Hepatocyte (in vitro differentiated cells): ENCODE results near the gene PDE4B. TPM values are rescaled to one million over a fixed set of nuclear protein-coding genes. Genes with fewer than 3 reads are reported as not detected.
"Not testable (repeated sequence)": the region's sequence is repeated elsewhere in the genome, so short reads cannot be mapped to it uniquely, and the experiment has no call there.

Source experiments
- DNase-seq: peaks from one replicate; pipeline ENCODE4 v3.0.0-alpha.2; 2016; ENCODE audit warnings: low spot score
- H2AFZ ChIP-seq: fragments of 200-600 bp; sonication (generic); 2 replicates; pipeline ENCODE4 v1.6.0; 2016; ENCODE audit warnings: antibody characterized with exemption, mild to moderate bottlenecking
- H3K27ac ChIP-seq: fragments of 200-600 bp; sonication (generic); 2 replicates; pipeline ENCODE4 v1.5.1; 2016; ENCODE audit warnings: mild to moderate bottlenecking
- H3K27me3 ChIP-seq: fragments of 200-600 bp; sonication (generic); 2 replicates; pipeline ENCODE4 v1.6.1; 2016
- H3K36me3 ChIP-seq: fragments of 200-600 bp; sonication (generic); replicated peaks from 2 replicates; pipeline ENCODE4 v1.5.1; 2016; ENCODE audit warnings: low read depth; ENCODE audit not compliant: insufficient read depth
- H3K4me1 ChIP-seq: fragments of 200-600 bp; sonication (generic); 2 replicates; pipeline ENCODE4 v1.5.1; 2016; ENCODE audit warnings: mild to moderate bottlenecking, moderate library complexity; ENCODE audit not compliant: insufficient read depth
- H3K4me2 ChIP-seq: fragments of 200-600 bp; sonication (generic); 2 replicates; pipeline ENCODE4 v1.6.0; 2016
- H3K4me3 ChIP-seq: fragments of 200-600 bp; sonication (generic); 2 replicates; pipeline ENCODE4 v1.5.1; 2016; ENCODE audit warnings: mild to moderate bottlenecking
- H3K79me2 ChIP-seq: fragments of 200-600 bp; sonication (generic); 2 replicates; pipeline ENCODE4 v1.6.0; 2017; ENCODE audit warnings: mild to moderate bottlenecking
- H3K9me2 ChIP-seq: fragments of 200-600 bp; sonication (generic); replicated peaks from 2 replicates; pipeline ENCODE4 v1.6.0; 2017; ENCODE audit warnings: mild to moderate bottlenecking; ENCODE audit not compliant: insufficient read depth
- H3K9me3 ChIP-seq: fragments of 200-600 bp; sonication (generic); 2 replicates; pipeline ENCODE4 v1.5.1; 2016; ENCODE audit warnings: low read depth, mild to moderate bottlenecking
- H4K20me1 ChIP-seq: fragments of 200-600 bp; sonication (generic); 2 replicates; pipeline ENCODE4 v1.6.0; 2016; ENCODE audit warnings: mild to moderate bottlenecking; ENCODE audit not compliant: insufficient read depth, poor library complexity, severe bottlenecking
- EZH2 ChIP-seq: fragments of 200-600 bp; sonication (generic); IDR thresholded peaks from 2 replicates; pipeline ENCODE4 v1.6.1; 2016; ENCODE audit warnings: antibody characterized with exemption, mild to moderate bottlenecking, borderline replicate concordance
- EZH2phosphoT487 ChIP-seq: fragments of 200-600 bp; sonication (generic); IDR thresholded peaks from one replicate; pipeline ENCODE4 v1.6.1; 2018; ENCODE audit warnings: antibody characterized with exemption, mild to moderate bottlenecking, low read depth, moderate library complexity; ENCODE audit not compliant: unreplicated experiment, severe bottlenecking
- WGBS: methylation state at CpG from one replicate; pipeline ENCODE4 v1.1.6; 2016; ENCODE audit warnings: low lambda C conversion rate; ENCODE audit errors: missing lambda C conversion rate; 5-methylcytosine and 5-hydroxymethylcytosine counted together
- polyA plus RNA-seq: library from polyadenylated mRNA; unstranded; fragments of >200 nt; fragmentation: Nextera tagmentation; extraction: Ambion mirVana; gene quantifications from 2 replicates; pipeline ENCODE4 v1.2.1, GENCODE V29; 2016
- total RNA-seq: library from RNA; depleted of rRNA; stranded (reverse); fragments of >200 nt; gene quantifications from 2 replicates; pipeline ENCODE4 v1.2.3, GENCODE V29; 2014
- TF ChIP-seq, protein P1 (sequence below): fragments of 200-600 bp; sonication (generic); IDR thresholded peaks from 2 replicates; pipeline ENCODE4 v1.5.1; 2016; ENCODE audit warnings: antibody characterized with exemption, mild to moderate bottlenecking; ENCODE audit not compliant: poor library complexity

Gene PDE4B
- total and polyA plus RNA-seq, 2 experiments from 2014 or later = 1.8 to 3.4 TPM

DNA sequence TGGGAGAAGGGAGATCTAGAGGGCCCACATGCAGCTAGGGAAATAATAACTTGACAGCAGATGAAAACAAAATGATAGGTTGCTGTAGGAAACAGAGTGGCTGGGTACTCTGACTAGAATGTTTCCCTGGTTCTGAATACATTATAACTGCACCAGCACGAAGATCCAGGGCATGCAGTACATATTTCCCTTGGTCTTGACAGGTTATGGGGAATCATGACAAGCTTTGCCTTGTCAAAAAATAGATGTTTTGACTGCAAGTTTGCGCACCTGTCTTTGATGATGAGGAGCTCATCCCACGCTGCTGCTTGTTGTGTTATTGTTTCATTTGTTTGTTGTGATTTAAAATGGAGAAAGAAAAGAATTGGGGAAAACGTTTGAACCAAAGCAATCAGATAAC is 292.9 kb downstream of the PDE4B start:
- Histone ChIP-seq H3K4me1 (no peaks in the 10 kb centered on the region), H3K4me3 (no peak overlapping the region), H3K9me2 (no peaks in the 10 kb centered on the region), H3K79me2 (no peaks in the 10 kb centered on the region), H3K9me3 (no peaks in the 10 kb centered on the region), H3K27me3 (no peaks in the 10 kb centered on the region), H2AFZ (no peak overlapping the region), H3K27ac (no peak overlapping the region), H4K20me1 (no peaks in the 10 kb centered on the region), H3K4me2 (no peak overlapping the region), H3K36me3 (no peaks in the 10 kb centered on the region)
- no peak for DNase-seq
- 76% methylated on average over 4 of the region's 4 CpGs for WGBS
- no peak for TF ChIP-seq EZH2phosphoT487
- TF ChIP-seq, protein P1, sequence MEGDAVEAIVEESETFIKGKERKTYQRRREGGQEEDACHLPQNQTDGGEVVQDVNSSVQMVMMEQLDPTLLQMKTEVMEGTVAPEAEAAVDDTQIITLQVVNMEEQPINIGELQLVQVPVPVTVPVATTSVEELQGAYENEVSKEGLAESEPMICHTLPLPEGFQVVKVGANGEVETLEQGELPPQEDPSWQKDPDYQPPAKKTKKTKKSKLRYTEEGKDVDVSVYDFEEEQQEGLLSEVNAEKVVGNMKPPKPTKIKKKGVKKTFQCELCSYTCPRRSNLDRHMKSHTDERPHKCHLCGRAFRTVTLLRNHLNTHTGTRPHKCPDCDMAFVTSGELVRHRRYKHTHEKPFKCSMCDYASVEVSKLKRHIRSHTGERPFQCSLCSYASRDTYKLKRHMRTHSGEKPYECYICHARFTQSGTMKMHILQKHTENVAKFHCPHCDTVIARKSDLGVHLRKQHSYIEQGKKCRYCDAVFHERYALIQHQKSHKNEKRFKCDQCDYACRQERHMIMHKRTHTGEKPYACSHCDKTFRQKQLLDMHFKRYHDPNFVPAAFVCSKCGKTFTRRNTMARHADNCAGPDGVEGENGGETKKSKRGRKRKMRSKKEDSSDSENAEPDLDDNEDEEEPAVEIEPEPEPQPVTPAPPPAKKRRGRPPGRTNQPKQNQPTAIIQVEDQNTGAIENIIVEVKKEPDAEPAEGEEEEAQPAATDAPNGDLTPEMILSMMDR = no peak
- TF ChIP-seq EZH2 = no peak

DNA sequence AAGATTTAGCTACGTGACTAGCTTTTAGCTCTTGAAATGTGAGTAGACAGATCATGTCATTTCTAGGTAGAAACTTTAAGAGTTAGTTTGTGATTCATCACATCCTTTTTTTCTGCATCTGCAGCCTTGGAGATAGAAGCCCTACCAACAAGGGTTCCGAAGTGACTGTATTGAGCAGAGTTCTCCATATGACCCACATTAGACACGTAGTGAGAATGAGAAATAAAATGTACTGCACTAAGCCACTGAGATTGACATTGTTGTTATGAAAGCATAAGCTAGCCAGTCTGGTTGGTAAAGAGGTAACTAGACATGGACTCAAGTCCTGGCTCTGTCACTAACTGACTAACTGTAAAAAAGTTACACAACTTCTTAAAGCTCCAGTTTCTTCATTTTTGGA is 296.1 kb downstream of the PDE4B start:
- TF ChIP-seq EZH2phosphoT487 (no peak), EZH2 (no peak)
- TF ChIP-seq, protein P1 = no peak
- H3K27ac ChIP-seq = no peak overlapping the region
- H3K27me3 ChIP-seq = no peaks in the 10 kb centered on the region
- no peak overlapping the region for H3K4me3 ChIP-seq
- no peak overlapping the region for H3K4me2 ChIP-seq
- no peaks in the 10 kb centered on the region for H3K36me3 ChIP-seq
- H3K9me3 ChIP-seq = no peaks in the 10 kb centered on the region
- H3K79me2 ChIP-seq = no peaks in the 10 kb centered on the region
- H3K4me1 ChIP-seq = no peaks in the 10 kb centered on the region
- WGBS = 69% methylated on average over 3 of the region's 3 CpGs
- DNase-seq = no peak
- H3K9me2 ChIP-seq = no peaks in the 10 kb centered on the region
- no peak overlapping the region for H2AFZ ChIP-seq
- no peaks in the 10 kb centered on the region for H4K20me1 ChIP-seq

DNA sequence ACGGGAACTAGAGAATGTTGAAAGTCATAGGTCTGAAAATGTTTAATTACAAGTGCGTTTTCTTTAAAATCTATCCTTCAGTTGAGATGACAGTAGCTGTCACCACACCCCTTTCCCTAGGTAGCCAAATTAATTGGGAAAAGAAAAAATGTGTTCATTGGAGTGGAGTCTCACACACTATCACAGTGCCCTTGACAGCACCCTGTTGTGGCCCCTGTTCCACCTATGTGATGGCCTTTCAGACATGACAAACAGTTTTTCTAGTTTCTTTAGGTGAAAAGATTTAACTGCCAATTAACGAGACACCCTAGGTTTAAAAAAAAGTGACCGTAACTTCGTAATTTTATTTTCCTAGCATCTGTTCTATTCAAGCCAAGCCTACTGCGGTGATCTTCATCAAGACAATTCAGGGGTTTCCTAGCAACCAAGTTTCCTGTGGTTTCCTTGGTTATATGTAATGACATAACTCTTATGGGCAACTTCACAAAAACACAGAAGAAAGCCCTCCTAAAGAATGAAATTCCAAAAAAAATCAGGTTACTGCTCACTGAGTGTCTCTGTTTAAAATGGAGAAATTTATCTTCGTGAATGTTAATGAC is 298.3 kb downstream of the PDE4B start:
- H3K27ac ChIP-seq = no peak overlapping the region
- no peak for DNase-seq
- H3K4me2 ChIP-seq = no peak overlapping the region
- no peaks in the 10 kb centered on the region for H3K79me2 ChIP-seq
- no peaks in the 10 kb centered on the region for H4K20me1 ChIP-seq
- no peak overlapping the region for H2AFZ ChIP-seq
- H3K27me3 ChIP-seq = no peaks in the 10 kb centered on the region
- TF ChIP-seq EZH2phosphoT487 = no peak
- TF ChIP-seq EZH2 = no peak
- TF ChIP-seq, protein P1 = no peak
- no peak overlapping the region for H3K4me3 ChIP-seq
- no peaks in the 10 kb centered on the region for H3K9me2 ChIP-seq
- H3K4me1 ChIP-seq = no peaks in the 10 kb centered on the region
- H3K36me3 ChIP-seq = no peaks in the 10 kb centered on the region
- 83% methylated on average over 7 of the region's 7 CpGs for WGBS
- H3K9me3 ChIP-seq = no peaks in the 10 kb centered on the region

DNA sequence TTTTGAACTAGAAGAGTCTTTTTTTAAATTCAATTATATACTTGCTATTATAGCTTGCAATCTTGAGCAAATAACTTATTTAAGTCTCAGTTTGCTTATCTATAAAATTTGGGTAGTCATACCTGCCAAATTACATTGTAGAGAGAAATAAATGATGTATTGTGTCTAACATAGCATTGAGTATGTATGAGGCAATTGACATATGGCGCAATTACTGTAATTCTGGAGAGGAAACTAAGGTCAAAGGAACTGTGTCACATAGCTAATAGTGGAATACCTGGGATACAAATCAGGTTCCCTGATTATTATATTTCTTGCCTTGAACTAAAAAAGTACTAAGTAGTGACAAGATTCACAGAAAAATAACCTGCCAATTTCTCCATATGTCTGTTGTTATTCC is 302.5 kb downstream of the PDE4B start:
- TF ChIP-seq, protein P1 = no peak
- TF ChIP-seq EZH2 (no peak), EZH2phosphoT487 (no peak)
- Histone ChIP-seq H3K79me2 (no peaks in the 10 kb centered on the region), H3K4me2 (no peak overlapping the region), H3K9me2 (no peaks in the 10 kb centered on the region), H3K27ac (no peak overlapping the region), H3K36me3 (no peaks in the 10 kb centered on the region), H2AFZ (no peak overlapping the region), H3K27me3 (no peaks in the 10 kb centered on the region), H4K20me1 (no peaks in the 10 kb centered on the region), H3K9me3 (no peaks in the 10 kb centered on the region), H3K4me3 (no peak overlapping the region), H3K4me1 (no peaks in the 10 kb centered on the region)
- DNase-seq = no peak
- 97% methylated on average over 1 of the region's 1 CpG for WGBS

DNA sequence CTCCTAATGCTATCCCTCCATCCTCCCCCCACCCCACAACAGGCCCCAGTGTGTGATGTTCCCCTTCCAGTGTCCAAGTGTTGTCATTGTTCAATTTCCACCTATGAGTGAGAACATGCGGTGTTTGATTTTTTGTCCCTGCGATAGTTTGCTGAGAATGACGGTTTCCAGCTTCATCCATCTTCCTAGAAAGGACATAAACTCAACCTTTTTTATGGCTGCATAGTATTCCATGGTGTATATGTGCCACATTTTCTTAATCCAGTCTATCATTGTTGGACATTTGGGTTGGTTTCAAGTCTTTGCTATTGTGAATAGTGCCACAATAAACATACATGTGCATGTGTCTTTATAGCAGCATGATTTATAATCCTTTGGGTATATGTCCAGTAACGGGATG is 308.3 kb downstream of the PDE4B start:
- not testable (repeated sequence) for H3K27me3 ChIP-seq, DNase-seq, H3K9me3 ChIP-seq, H4K20me1 ChIP-seq, H3K79me2 ChIP-seq, H3K9me2 ChIP-seq, H3K27ac ChIP-seq, H3K4me3 ChIP-seq, H2AFZ ChIP-seq, H3K4me2 ChIP-seq, H3K36me3 ChIP-seq, H3K4me1 ChIP-seq
- 82% methylated on average over 4 of the region's 4 CpGs for WGBS
